Right renal cortex interstitium (tissue), 3 donors: ENCODE results near the gene FIG4. TPM values are rescaled to one million over a fixed set of nuclear protein-coding genes. Genes with fewer than 3 reads are reported as not detected.
A peak's percentile ranks its signal among the peaks of the same experiment; 100 is the strongest.
"Not testable (repeated sequence)": the region's sequence is repeated elsewhere in the genome, so short reads cannot be mapped to it uniquely, and the experiment has no call there.

Experiments
- DNase-seq, 3 donors: peaks; one replicate each; pipeline ENCODE4 v3.0.0-alpha.2; 2013; ENCODE audit warnings: low read depth in 3 of 3, low spot score in 2 of 3
- polyA plus RNA-seq, 3 donors: library from polyadenylated mRNA; unstranded; fragments of 120-200 nt; gene quantifications; one replicate each; pipeline ENCODE4 v1.2.1, GENCODE V29; 2013; ENCODE audit not compliant: insufficient read length in 3 of 3

Gene FIG4
- polyA plus RNA-seq, 3 donors: 25.6 to 26.7 (median 25.8) TPM

- no peak for DNase-seq
These were observed 68.2 kb downstream of the FIG4 start for GRCh38 chr6:109759098-109759955.

GRCh38 chr6:109760208-109760607, 69.1 kb downstream of the FIG4 start:
- DNase-seq: no peak

DNA sequence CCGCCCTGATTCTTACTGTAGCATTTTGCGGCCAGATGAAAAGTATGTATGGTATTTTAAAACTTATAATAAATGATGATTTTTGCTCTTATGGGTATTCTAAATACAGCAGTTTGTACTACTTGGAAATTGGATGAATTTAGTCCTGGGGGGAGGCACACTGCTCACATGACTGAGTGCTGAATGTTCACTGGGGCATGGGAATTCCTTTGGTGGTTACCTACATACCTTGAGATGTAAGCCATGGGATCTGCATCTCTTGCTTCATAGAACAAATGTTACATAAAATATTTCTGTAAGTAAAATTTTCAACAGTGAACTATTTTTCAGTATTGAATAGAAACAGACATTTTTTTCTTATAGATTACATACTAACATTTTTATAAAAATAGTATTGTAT, 71.1 kb downstream of the FIG4 start:
- no peak for DNase-seq

DNA sequence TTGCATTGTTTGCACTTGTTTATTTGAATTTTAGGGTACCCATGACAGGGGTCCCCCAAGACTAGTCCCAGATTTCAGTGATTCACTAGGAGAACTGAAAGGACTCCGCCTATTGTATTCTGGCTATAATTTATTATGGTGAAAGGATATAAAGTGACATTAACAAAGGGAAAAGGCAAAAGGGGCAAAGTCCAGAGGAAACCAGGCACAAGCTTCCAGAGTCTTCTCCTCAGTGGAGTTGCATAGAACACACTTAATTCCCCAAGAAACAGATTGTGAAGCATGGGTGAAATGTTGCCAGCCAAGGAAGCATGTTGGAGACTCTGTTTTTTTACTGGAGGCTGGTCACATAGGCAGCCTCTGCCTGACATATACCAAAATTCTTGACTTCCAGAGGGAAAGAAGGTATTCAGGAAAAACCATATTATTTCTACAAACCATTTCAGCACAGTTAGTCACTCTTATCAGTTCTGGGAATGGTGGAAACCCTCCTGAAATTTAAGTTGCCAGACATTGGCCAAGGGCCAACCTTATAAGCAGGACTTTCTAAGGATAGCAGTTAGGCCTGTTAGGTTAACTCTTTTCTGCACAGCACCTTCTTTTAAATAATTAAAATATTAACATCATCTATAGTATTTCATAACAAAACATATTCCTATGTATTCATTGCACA, 71.8 kb downstream of the FIG4 start:
- no peak for DNase-seq

DNA sequence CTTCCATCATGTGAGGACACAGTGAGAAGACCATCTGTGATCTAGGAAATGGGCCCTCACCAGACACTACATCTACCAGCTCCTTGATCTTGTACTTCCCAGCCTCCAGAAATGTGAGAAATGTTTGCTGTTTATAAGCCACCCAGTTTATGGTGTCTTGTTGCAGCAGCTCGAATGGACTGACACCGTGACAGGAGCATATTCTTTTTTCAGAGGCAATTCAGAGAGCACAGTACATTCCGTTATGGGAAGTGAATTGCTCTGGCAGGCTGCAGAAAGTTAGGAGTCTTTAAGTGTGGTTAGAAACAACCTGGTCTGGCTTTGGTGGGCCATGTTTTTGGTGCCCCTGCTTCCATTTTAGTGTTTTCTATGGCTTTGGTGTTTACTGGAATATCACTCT, 75.1 kb downstream of the FIG4 start:
- DNase-seq: no peak

DNA sequence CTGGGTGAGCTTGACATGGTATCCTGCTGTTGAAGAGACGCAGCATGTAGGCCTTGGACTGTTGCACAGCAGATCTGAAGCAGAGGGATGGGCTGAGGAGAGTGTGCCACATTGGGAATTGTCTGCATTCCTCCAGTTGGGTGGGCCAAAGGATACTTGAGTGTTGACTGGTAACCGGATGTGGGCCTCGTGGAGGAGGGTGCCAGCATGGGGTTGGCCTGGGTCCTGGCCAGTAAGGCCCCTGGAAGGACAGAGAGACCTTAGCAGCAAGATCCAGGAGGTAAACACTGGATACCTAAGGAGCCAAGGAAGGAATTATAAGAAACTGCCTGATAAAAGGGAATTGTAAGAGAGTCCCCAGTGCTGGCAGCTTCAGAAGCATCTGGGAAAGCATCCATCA, 76.9 kb downstream of the FIG4 start:
- DNase-seq: no peak

DNA sequence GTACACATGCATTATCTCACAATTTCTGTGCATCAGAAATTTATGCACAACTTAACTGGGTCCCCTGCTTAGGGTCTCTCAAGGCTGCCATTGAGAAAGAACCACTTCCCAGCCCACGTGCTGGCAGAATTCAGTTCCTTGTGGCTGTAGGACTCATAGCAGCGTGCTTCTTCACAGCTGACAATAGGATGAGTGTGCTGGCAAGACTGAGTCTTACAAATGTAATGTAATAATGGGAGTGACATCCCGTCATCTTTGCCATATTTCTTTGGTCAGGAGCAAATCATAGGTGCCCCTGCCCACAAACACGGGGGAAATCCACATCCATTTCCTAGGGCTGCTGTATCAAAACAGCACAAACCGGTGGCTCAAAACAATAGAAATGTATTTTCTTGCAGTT, 77.4 kb downstream of the FIG4 start:
- no peak for DNase-seq

- DNase-seq: no peak
These were observed 78.1 kb downstream of the FIG4 start for GRCh38 chr6:109769213-109769612.

- no peak for DNase-seq
These were observed 79.0 kb downstream of the FIG4 start for GRCh38 chr6:109770047-109770446.

DNA sequence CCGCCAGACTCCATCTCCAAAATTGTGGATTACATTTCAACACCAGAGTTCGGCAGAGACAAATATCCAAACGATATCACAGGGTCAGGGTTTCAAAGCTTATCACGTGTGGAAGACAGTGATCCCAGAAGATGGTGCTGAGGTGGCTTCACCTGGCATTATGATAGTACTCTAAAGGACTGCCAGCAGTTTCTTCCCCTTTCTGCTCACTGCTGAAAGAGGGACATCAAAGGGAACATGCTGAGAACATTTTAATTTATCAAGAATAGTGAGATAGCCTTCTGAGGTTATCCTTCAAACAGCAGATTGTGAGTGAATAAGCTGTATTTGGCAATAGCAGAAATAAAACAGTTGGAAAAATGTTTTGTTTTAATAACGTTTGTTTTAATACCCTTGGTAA, 79.7 kb downstream of the FIG4 start:
- DNase-seq: no peak

- not testable (repeated sequence) for DNase-seq
These were observed 81.1 kb downstream of the FIG4 start for GRCh38 chr6:109771939-109772755.

DNA sequence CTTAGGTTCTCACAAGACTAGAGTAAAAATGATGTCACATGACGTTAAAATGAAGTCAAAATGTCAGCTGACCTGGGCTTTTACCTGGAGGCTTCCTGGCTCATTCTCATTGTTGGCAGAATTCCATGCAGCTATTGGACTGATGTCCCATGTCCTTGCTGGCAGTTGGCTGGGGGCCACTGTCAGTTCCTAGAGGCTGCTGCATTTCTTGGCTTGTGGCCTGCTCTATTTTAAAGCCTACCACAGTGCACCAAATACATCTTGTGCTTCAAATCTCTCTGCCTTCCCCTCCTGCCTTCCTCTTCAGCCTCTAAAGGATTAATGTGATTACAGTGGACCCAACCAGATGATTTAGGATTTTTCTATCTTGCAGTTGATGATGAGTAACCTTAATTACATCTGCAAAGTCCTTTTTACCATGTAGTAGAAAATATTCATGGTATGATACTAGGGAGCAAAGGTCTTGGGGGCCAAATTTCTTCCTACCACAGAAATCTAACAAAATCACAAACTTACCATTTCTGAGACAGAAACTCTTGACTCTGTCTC, 81.9 kb downstream of the FIG4 start:
- DNase-seq: no peak

GRCh38 chr6:109781001-109781400, 89.9 kb downstream of the FIG4 start:
- no peak for DNase-seq

- DNase-seq: no peak
These were observed 91.4 kb downstream of the FIG4 start for GRCh38 chr6:109782491-109782999.

GRCh38 chr6:109783250-109783986, 92.3 kb downstream of the FIG4 start:
- DNase-seq: no peak

DNA sequence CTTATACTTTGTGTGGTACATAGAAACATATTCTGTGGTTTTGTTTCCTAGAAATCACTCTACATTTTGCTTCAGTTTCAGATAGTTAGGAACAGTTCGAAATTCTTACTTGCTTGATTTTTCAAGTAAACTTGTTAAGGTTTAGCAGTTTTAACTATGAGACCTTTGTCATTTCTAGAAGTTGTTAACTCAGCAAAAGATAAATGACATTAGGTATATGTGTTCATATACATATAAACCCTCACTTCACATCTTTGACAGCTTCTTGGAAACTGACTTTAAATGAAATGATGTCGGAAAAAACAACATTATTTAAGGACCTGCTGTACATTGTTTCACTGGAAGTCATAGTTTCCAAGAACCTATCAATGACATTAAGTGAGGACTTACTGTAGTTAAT, 96.2 kb downstream of the FIG4 start:
- DNase-seq: no peak

- no peak for DNase-seq
These were observed 97.6 kb downstream of the FIG4 start for GRCh38 chr6:109788687-109789086.

DNA sequence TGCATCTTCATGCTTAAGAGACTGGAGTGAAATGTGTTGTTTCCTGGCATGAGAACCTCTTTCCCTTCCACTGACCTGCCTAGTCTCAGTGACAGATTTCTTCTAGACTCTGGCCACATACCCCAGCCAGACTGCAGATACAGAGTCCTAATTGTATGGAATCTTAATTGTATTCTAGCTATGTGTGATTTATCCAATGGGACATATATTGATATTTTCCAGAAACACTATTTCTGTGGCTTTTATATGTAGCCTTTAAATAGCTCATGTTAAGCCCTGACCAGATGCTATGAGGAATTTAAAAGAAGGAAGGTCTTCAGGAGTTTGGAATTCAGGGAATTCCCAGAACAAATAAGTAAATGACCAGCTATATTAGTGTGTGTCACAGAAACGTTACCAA, 99.0 kb downstream of the FIG4 start:
- DNase-seq: no peak

DNA sequence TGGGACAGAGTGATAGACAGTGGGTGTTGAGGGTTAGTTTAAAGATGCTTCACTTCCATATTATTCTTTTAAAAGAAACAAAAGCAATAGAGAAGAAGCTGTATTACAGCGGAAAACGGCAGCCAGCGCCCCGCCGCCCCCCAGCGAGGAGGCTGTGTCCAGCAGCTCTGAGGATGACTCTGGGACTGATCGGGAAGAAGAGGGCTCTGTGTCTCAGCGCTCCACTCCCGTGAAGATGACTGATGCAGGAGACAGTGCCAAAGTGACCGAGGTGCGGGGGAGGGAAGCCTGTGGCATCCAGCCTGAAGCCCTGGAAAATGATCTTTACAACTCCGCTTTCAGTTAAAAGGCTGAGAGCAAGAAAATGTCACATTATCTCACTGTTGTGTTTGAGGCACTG, 100.2 kb downstream of the FIG4 start:
- peak in 1 of 3 donors; percentile 30 for DNase-seq

DNA sequence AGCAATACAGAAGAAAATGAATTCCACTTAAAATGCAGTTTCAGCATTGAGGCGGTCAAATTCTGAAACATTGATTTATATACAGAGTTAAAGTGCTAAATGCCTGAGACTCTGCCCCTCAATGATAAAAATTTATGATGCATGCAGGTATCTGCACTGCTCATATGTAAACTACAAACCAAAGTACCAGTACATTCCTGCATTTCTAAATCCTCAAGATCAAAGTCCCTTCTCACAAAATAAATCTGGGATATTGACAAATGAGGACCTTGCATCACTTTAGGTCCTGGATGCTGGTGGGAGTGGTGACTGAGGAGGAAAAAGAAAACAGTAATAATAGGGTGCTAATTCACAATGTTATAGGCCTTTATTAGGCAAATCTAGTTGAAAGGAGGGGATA, 101.9 kb downstream of the FIG4 start:
- DNase-seq: peak in 1 of 3 donors; percentile 24
